HG02763 (cell line): ENCODE measurements around the gene PYGB.

Experiments
- ATAC-seq: cut with Tn5 transposase; IDR thresholded peaks from one replicate; pipeline ENCODE4 v1.9.1; 2021; ENCODE audit warnings: mild to moderate bottlenecking, moderate library complexity; ENCODE audit not compliant: unreplicated experiment

PYGB gene

DNA sequence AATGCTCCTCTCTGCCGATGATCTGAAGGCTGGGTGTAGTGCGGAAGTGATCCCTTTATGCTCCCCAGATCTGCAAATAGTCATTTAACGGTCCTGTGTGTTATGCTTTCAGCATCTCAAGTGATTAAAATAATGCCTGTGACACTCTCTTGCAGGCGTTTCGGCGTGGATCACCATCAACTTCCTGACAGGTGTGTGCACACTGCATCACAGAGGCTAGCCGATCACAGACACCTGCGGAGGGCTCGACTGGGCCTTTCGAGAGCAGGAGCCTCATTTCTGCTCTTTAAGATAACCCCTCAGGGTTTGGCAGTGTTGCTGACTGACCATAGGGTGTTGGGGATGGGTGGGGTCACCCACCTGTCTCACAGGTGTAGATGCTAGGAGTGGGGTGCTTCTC, 32.4 kb upstream of the PYGB start:
- ATAC-seq = no peak

DNA sequence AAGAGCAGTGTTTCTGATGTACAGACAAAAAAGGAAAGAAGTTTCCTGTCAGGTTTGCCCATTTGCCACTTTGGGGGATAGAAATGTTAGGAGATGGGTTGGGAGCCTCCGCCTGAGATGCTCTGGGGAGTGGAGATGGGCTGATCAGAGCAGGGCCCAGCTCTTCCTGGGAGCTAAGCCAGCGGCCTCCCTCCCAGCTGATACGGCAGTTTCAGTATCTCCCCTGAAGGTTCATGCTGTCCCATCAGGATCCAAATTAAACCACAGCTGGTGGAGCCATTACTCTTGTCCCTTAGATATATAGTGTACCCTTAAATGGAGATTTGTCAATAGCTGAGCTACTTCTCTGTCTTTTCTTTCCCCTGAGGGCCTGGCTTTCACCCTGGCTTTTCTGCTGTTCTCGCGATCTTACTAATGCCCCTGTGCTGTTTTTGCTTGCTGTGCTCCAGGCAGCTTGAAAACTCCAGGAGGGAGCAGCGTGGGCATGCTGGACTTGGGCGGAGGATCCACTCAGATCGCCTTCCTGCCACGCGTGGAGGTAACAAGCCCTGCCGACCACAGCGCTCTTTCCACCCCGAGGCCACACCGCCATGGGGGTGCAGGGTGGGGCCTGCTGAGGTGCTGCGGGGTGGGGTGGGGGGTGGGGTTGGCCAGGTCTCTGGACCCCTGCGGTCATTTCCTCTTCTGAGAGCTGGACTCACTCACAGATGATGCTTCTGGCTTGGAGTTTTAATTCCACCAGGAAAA, 31.5 kb upstream of the PYGB start:
- no peak for ATAC-seq

DNA sequence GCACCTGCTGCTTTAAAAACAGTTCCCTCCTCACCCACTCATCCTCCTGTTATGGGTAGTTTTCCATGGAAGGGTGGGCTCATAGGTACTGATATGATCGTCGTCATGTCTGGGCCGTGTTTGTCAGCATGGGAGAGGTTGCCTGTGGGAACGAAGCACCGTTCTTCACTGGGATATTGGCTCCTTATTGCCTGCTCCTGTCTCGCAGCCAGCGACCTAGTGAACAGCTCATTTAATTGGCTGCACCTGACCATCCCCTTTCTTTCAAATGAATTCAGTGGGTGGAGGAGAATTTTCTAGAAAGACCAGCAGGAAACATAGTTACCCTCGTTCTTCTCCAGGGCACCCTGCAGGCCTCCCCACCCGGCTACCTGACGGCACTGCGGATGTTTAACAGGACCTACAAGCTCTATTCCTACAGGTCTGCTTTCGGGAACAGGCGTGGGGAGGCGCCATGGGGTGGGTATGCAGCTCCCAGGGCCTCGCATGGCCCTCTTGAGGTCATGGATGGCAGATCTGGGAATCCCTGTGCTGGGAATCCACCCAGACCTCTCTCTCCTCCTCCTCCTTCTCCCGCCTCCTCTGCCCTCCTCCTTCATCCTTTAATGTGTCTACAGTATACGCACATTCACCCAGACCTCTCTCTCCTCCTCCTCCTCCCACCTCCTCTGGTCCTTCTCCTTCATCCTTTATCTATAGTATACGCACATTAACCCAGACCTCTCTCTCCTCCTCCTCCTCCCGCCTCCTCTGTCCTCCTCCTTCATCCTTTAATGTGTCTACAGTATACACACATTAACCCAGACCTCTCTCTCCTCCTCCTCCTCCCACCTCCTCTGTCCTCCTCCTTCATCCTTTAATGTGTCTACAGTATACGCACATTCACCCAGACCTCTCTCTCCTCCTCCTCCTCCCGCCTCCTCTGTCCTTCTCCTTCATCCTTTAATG, 30.4 kb upstream of the PYGB start:
- no peak for ATAC-seq

DNA sequence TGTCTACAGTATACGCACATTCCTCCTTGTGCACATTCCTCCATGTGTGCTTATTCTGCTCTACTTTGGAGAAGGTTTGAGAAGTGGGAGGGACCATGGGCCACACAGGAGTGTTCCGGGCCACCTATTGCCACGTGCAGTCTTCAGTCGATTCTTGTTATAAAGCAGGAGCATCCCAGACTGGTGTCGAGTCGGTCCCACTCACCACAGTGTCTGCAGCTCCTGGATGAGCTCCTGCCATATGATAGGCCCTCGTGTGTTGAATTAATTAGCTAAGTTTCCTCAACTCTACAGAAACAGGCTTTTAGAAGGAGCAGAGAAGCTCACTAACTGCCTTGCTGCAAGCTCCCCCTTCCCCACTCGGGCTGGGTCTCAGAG, 29.8 kb upstream of the PYGB start:
- no peak for ATAC-seq

DNA sequence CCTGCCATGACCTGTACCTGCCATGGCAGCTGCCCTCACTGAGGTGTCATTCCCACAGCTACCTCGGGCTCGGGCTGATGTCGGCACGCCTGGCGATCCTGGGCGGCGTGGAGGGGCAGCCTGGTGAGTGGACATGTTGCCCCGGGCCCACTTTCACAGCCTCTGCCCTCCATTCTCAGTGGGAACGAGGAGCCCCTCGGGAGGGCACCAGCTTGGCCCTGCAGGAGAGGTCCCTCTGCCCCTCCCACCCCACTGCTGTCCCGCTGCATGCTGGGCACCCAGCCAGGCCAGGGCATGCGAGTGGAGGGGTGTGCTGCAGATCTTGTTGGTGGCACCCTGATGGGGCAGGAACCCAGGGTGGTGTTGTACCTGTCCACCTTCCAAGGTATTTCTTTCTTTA, 29.4 kb upstream of the PYGB start:
- ATAC-seq = no peak

DNA sequence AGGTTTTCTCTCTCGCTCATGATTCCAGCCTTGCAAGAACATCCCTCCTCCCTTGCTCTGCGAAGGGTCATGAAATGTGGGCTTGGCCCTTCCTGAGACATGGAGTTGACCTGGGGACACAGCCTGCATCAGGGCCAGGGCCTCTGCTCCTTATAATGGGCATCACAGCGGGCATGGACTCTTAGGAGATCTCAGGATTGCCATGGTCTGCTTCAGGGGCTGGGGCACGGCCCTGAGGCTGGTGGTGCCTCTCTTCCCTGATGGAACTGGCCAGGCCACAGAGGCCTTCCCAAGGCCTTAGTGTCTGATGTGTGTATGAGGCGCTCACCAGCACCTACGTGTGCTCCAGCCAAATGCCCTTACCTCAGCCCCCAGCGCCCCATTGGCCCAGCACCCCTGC, 28.5 kb upstream of the PYGB start:
- no peak for ATAC-seq

DNA sequence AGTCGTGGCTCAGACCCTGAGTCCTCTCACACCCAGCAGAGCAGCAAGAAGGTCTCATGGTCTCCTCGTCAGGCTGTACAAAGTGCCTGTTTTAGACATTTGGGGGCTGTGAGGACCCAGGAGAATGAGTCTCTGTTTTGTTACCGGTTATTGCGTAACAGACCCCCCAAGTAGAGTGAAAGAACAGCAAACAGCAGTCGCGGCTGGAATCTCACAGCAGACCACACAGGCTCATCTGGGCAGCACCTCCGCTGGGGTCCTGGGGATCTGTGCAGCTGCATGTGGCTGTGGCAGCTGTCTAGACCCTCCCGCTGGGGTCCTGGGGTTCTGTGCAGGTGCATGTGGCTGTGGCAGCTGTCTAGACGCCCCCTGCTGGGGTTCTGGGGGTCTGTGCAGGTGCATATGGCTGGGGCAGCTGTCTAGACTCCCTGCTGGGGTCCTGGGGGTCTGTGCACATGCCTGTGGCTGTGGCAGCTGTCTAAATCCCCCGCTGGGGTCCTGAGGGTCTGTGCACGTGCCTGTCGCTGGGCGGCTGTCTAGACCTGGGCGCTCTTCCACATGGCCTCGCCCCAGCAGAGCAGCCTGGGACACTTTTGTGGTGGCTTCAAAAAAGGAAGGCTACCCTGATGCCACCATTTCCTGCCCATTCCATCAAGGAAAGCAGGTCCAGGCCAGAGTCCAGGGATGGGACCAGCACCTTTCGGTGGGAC, 27.7 kb upstream of the PYGB start:
- no peak for ATAC-seq

DNA sequence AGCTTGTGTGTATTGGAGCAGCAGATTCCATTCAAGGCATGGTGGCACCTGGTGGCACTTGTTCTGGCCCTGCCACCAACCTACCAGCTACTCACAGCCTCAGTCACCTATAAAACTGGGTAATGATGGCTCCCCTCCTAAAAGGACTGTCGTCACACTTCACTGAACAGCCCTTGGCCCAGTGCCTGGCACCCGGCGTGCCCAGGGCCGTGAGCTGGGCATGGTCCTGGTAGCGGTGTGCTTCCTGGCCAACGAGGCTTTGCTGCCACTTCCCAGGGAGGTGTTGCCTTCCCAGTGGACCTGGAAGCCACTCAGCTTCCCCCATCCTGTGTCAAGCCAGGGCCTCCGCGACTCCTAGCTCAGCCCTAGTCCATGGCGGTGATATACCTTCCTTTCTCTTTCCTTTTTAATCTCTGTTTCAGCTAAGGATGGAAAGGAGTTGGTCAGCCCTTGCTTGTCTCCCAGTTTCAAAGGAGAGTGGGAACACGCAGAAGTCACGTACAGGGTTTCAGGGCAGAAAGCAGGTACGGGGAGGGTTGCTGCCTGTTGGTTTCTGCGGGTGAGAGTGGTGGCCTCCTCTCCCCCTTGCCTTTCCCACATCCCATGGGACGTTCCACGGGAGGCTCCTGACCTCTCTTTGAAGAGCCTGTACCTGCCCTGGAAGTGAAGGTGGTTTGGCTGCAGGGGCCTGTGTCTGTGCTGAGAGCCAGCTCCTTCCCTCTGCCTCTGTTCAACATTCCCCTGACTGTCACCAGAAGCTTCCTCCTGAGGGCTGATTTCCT, 26.9 kb upstream of the PYGB start:
- ATAC-seq = no peak

DNA sequence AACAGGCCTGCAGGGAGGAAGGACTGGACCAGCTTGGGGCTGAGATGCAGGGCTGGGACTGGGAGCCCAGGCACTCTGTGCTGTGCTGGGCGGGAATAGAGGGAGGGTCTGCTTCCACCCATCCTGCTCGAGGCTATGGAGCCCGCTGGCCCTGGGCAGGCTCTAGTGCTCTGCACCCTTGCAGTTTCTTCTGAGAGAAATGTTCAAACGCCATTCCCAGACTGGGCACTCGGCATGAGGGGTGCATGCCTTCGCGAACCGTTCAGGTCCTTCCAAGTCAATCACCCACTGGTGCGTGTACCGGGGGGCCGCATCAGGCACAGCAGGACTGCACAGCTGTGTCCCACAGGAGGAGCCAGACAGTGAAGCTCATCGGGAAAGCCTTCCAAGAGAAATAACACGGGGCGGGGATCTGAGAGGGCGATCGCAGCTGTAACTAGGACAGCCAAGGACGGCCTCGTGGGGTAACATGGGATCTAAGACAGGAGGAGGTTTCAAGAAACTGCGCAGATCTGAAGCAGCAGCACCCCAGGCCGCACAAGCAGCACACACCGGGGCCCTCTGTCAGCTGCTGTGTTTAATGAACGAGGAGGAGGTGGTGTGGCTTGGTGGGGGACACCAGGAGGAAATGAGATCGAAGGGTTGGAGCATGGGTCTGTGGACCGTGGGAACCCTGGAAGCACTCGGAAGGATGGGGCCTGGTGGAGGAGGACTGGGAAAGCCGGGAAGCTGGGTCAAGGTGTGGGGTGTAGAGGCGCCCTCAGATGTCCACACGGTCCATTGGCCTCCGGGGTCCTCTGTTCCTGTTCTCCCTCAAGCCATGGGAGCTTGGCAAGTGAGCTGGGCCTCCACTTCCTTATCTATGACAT, 26.1 kb upstream of the PYGB start:
- no peak for ATAC-seq

DNA sequence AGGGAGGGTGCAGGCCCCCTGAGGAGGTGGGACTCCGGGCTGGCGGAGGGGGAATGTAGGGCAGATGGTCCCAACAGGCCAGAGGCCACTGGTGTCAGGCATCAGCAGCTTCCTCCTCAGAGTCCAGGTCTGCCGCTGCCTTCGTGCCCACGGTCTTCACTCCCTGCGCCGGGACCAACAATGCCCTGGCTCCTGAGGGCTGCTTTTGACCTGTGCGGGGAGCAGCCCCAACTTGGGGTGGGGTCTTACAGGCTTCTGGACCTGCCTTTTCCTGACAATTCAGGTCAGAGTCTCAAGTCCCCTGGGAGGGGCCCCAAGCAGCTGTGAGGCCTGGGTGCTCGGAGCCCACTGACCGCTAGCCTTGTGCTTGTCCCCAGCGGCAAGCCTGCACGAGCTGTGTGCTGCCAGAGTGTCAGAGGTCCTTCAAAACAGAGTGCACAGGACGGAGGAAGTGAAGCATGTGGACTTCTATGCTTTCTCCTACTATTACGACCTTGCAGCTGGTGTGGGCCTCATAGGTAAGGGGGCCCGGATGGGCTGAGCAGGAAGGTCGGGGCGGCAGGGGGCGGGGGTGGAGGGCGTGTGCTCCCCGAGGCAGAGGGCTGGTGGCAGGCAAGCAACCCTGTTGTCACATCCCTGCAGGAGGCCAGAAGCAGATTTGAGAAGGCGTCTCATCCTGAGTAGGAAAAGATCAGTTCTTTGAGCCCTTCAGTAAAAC, 25.3 kb upstream of the PYGB start:
- no peak for ATAC-seq

DNA sequence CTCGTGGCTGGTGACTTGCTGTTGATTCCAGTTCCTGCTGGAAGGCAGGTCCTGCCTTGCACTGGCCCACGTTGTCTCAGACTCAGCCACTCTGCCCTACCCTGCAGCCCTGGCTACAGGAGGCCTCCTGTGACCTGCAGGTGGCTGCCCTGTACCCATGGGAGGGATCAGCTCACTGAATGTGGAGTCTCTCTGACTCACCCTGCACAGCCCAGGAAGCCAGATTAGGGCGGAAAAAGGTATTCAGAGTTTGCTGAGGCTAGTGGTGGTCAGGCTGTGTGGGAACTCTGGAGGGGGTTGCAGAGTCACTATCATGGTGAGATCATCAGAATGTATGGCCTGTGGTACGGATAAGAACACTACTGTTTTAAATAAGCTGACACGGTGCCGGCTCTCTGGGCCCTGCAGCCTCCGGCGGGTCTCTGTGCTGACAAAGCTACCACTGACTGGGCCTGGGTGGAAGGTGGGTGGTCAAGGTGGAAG, 24.7 kb upstream of the PYGB start:
- no peak for ATAC-seq

DNA sequence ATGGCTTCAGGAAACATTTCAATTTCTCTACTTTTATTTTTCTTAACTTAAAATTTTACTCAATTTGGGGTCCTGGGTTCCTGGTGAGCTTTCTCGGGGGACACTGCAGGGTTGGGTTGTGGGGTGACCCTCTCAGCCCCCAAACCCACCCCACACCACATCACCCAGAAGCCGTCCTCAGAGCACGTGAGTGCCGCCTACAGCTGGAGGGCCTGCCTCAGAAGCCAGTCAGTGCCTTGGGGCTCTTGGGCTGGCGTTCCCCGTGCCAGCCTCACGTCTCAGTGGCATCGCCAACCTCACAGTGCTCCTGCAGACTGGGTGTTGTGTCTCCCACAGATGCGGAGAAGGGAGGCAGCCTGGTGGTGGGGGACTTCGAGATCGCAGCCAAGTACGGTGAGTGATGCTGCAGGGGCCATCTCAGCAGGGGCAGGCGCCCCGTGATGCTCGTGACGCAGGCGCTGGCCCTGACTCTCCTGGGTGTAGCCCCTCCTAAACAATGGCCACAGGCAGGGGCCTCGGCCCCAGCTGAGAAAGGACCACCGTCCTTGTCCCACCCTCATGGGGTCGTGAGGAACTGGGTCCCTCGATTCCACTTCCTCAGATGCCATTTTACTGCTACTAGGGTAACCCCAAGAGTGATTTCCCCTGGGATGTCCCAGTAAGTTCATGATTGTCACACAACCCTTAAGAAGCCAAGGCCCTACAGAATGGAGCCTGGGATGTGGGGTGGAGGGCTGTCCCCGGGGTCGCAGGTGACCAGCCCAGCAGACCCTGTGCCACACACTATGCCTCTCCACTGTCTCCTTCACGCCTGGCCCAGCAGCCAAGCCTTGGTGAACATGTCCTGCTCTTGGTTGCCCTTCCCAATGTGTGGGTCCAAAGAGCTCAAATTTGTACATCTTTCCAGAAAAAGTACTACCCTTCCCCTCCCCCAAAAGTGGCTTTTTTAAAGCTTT, 23.8 kb upstream of the PYGB start:
- ATAC-seq = no peak

DNA sequence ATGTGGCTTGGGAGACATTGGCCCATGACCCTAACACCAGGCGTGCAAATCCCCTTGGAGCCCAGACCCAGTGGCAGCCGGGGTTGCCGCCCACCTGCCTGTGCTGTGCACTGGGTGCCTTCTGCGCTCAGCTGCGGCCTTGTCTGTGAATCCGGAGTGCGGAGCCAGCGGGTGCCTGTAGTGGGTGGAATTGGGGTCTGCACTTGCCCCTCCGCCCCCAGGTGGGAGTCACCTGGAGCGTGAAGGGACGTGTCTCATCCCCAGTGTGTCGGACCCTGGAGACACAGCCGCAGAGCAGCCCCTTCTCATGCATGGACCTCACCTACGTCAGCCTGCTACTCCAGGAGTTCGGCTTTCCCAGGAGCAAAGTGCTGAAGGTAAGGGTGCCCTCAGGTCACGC, 22.9 kb upstream of the PYGB start:
- no peak for ATAC-seq

DNA sequence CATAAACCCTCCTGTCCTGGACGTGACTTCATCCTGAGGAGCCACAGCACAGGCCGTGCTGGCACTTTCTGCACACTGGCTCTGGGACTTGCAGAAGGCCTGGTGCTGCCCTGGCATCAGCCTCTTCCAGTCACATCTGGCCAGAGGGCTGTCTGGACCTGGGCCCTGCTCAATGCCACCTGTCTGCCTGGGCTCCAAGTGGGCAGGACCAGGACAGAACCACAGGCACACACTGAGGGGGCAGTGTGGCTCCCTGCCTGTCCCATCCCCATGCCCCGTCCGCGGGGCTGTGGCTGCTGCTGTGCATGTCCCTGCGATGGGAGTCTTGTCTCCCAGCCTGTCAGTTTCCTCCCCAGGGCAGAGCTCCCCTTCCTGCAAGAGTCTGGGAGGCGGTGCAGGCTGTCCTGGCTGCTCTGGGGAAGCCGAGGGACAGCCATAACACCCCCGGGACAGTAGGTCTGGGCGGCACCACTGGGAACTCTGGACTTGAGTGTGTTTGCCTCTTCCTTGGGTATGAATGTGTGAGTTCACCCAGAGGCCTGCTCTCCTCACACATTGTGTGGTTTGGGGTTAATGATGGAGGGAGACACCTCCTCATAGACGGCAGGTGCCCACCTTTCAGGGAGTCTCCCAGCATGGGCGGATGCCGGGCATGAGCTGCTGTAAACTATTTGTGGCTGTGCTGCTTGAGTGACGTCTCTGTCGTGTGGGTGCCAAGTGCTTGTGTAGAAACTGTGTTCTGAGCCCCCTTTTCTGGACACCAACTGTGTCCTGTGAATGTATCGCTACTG, 22.0 kb upstream of the PYGB start:
- no peak for ATAC-seq

DNA sequence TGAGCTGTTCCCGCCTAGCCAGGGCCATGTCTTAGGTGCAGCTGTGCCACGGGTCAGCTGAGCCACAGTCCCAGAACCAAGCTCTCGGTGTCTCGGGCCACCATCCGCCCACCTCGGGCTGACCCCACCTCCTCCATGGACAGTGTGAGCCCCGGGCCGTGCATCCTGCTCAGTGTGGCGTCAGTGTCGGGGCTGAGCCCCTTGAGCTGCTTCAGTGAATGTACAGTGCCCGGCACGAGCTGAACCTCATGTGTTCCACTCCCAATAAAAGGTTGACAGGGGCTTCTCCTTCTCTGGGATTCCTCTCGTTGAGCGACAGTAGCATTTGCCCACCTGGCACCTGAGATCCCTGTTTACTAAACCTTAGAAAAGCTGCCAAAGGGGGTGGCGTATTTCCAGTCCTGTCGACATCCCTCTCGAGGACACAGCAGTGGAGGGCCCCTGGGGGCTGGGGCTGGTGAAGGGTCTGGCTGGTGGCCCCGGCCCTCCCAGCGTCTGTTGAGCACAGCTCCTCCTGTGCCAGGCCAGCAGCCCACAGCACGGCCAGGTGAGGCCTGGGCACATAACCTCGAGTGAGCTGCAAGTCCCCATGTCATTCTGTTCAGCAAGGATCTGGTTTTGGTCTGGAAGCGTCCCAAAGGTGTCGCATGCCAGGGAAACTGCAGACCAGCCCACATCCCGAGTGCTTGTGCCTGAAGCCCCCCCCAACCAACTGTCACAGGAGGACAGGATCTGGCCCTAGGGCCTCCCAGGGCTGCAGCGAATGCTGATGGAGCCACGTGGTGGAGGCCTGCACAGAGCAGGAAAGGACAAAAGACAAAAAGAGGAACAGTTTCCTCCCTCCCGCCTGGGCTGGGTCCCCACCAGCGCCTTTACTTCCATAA, 21.2 kb upstream of the PYGB start:
- no peak for ATAC-seq

DNA sequence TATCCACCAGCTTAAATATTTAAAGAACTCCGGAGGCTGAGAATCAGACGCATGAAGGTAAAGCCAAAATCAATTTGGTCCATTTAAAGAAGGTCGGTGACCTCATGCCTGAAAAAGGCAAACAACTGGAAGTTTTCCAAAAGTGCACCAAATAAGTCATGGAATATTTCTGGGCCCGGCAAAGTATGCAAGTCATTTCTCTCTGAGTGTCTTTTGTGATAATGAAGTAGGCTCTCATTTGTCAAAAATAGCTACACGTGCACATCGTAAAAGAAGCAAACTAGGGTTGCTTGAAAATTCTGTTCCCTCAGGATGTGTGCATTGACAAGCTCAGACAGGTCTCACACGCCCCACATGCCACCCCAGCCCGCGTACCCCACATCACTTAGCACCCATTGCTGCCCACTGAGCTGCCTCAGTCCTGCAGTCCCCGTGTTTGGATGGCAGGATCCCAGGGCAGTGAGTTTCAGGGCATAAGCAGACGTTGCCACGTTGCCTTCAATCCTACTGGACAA, 20.5 kb upstream of the PYGB start:
- no peak for ATAC-seq
